Measurements from ENCODE around the gene ZNF276.

The ZNF276 gene

GRCh38 chr16:89746043-89746442, 24.7 kb downstream of the ZNF276 start:
- DNase-seq: no peak
- Histone ChIP-seq H3K79me2 (ENCODE audit: low read length) (peaks cover 5% of the 10 kb centered on the region; the same call in 1 of the 2 replicates), H4K20me1 (ENCODE audit: insufficient read depth, low read length) (no peaks in the 10 kb centered on the region), H3K4me3 (ENCODE audit: low read length) (no peak overlapping the region), H3K27ac (ENCODE audit: low read length) (no peak overlapping the region), H2AFZ (ENCODE audit: low read length) (no peak overlapping the region), H3K9me3 (replicated peaks; ENCODE audit: insufficient read depth, low read length) (no peaks in the 10 kb centered on the region), H3K27me3 (replicated peaks; ENCODE audit: insufficient read depth, low read length) (no peaks in the 10 kb centered on the region), H3K4me2 (ENCODE audit: low read depth, low read length) (no peak overlapping the region), H3K9ac (ENCODE audit: low read length) (no peak overlapping the region), H3K4me1 (ENCODE audit: low read length) (peaks cover 8% of the 10 kb centered on the region), H3K9me2 (replicated peaks; ENCODE audit: insufficient read depth, low read length) (no peaks in the 10 kb centered on the region), H3K36me3 (replicated peaks; ENCODE audit: insufficient read depth, low read length) (no peaks in the 10 kb centered on the region), H3F3A (ENCODE audit: insufficient read depth, low read length) (peaks cover 12% of the 10 kb centered on the region)
- TF ChIP-seq EZH2phosphoT487 (IDR thresholded peaks at IDR 0.05; ENCODE audit: low read length): no peak
- no peak for TF ChIP-seq CTCF (IDR thresholded peaks at IDR 0.05; ENCODE audit: low read length)
- TF ChIP-seq EZH2 (optimal IDR thresholded peaks at IDR 0.05; ENCODE audit: low read depth, low read length): no peak

GRCh38 chr16:89748076-89748475, 26.7 kb downstream of the ZNF276 start:
- H3K9ac ChIP-seq (ENCODE audit: low read length): no peak overlapping the region
- H3K36me3 ChIP-seq (replicated peaks; ENCODE audit: insufficient read depth, low read length): no peaks in the 10 kb centered on the region

GRCh38 chr16:89748921-89749320, 27.6 kb downstream of the ZNF276 start:
- H3F3A ChIP-seq (ENCODE audit: insufficient read depth, low read length): 0 out of 2 replicates have a peak, but pooled peaks cover 4% of the 10 kb centered on the region
- no peak overlapping the region for H3K27ac ChIP-seq (ENCODE audit: low read length)
- no peak overlapping the region for H2AFZ ChIP-seq (ENCODE audit: low read length)
- no peaks in the 10 kb centered on the region for H3K9me3 ChIP-seq (replicated peaks; ENCODE audit: insufficient read depth, low read length)
- H3K9me2 ChIP-seq (replicated peaks; ENCODE audit: insufficient read depth, low read length): no peaks in the 10 kb centered on the region
- H3K4me3 ChIP-seq (ENCODE audit: low read length): no peak overlapping the region
- no peaks in the 10 kb centered on the region for H3K27me3 ChIP-seq (replicated peaks; ENCODE audit: insufficient read depth, low read length)
- no peaks in the 10 kb centered on the region for H4K20me1 ChIP-seq (ENCODE audit: insufficient read depth, low read length)
- H3K36me3 ChIP-seq (replicated peaks; ENCODE audit: insufficient read depth, low read length): no peaks in the 10 kb centered on the region
- H3K79me2 ChIP-seq (ENCODE audit: low read length): peaks cover 11% of the 10 kb centered on the region; the same call in 1 of the 2 replicates
- no peak overlapping the region for H3K4me2 ChIP-seq (ENCODE audit: low read depth, low read length)
- peaks cover 4% of the 10 kb centered on the region; the same call in 1 of the 2 replicates for H3K4me1 ChIP-seq (ENCODE audit: low read length)
- H3K9ac ChIP-seq (ENCODE audit: low read length): no peak overlapping the region
- DNase-seq: no peak
- TF ChIP-seq EZH2phosphoT487 (IDR thresholded peaks at IDR 0.05; ENCODE audit: low read length) (no peak), EZH2 (optimal IDR thresholded peaks at IDR 0.05; ENCODE audit: low read depth, low read length) (no peak), CTCF (IDR thresholded peaks at IDR 0.05; ENCODE audit: low read length) (no peak)

More at GRCh38 chr16:89748076-89748475, 26.7 kb downstream of the ZNF276 start:
- TF ChIP-seq CTCF (IDR thresholded peaks at IDR 0.05; ENCODE audit: low read length) (no peak), EZH2phosphoT487 (IDR thresholded peaks at IDR 0.05; ENCODE audit: low read length) (no peak), EZH2 (optimal IDR thresholded peaks at IDR 0.05; ENCODE audit: low read depth, low read length) (no peak)
- no peaks in the 10 kb centered on the region for H3K9me3 ChIP-seq (replicated peaks; ENCODE audit: insufficient read depth, low read length)
- H4K20me1 ChIP-seq (ENCODE audit: insufficient read depth, low read length): no peaks in the 10 kb centered on the region
- DNase-seq: no peak
- H3K27me3 ChIP-seq (replicated peaks; ENCODE audit: insufficient read depth, low read length): no peaks in the 10 kb centered on the region
- no peak overlapping the region for H2AFZ ChIP-seq (ENCODE audit: low read length)
- no peak overlapping the region for H3K4me3 ChIP-seq (ENCODE audit: low read length)
- H3K27ac ChIP-seq (ENCODE audit: low read length): no peak overlapping the region
- H3F3A ChIP-seq (ENCODE audit: insufficient read depth, low read length): peaks cover 7% of the 10 kb centered on the region
- peaks cover 5% of the 10 kb centered on the region; the same call in 1 of the 2 replicates for H3K79me2 ChIP-seq (ENCODE audit: low read length)
- H3K4me1 ChIP-seq (ENCODE audit: low read length): peaks cover 7% of the 10 kb centered on the region
- H3K9me2 ChIP-seq (replicated peaks; ENCODE audit: insufficient read depth, low read length): no peaks in the 10 kb centered on the region
- no peak overlapping the region for H3K4me2 ChIP-seq (ENCODE audit: low read depth, low read length)
